Muscle layer of colon (tissue), 2 donors: ENCODE measurements around the gene BAHD1.
A peak's percentile ranks its signal among the peaks of the same experiment; 100 is the strongest.

Experiments
- H3K27ac ChIP-seq: one replicate; pipeline ENCODE4 v1.7.0; 2013; ENCODE audit warnings: low read depth, mild to moderate bottlenecking, low read length, moderate library complexity
- H3K27me3 ChIP-seq, 2 donors: one replicate each; pipeline ENCODE4 v1.7.0; 2013; ENCODE audit warnings: low read length in 2 of 2, mild to moderate bottlenecking in 2 of 2; ENCODE audit not compliant: insufficient read depth in 2 of 2, control insufficient read depth in 1 of 2
- H3K36me3 ChIP-seq: one replicate; pipeline ENCODE4 v1.7.0; 2013; ENCODE audit warnings: mild to moderate bottlenecking, low read length; ENCODE audit not compliant: insufficient read depth
- H3K4me1 ChIP-seq: one replicate; pipeline ENCODE4 v1.7.0; 2013; ENCODE audit warnings: mild to moderate bottlenecking, low read length; ENCODE audit not compliant: insufficient read depth
- H3K4me3 ChIP-seq, 2 donors: one replicate each; pipeline ENCODE4 v1.7.0; 2013; ENCODE audit warnings: low read length in 2 of 2, low read depth in 1 of 2, mild to moderate bottlenecking in 1 of 2, moderate library complexity in 1 of 2
- H3K9ac ChIP-seq: one replicate; pipeline ENCODE4 v1.7.0; 2013; ENCODE audit warnings: low read length
- H3K9me3 ChIP-seq: one replicate; pipeline ENCODE4 v1.7.0; 2013; ENCODE audit warnings: mild to moderate bottlenecking, low read length
- donor health status: abdominal sarcoma.
- donor health status: Adenocarcinoma of cecum.

BAHD1 gene

DNA sequence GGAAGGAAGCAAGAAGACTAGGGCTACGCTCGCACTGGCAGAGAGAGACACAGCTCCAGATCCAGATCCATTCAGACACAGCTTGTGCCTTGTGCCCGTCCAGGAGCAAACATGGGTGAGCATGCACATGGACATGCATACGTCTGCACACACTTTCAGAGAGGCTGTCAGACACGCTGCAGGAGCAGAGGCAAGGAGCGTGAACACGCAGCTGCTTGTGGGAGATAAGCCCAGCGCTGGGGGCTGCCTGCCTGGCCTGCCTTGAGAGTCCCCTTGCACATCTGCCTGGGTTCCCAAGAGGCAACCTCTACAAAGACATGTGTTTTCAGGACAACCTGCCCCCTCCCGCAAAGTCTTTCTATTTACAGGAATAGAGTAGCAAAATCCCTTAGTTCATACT is 13.6 kb upstream of the BAHD1 start:
- H3K9ac ChIP-seq: no peak overlapping the region
- no peak overlapping the region for H3K4me3 ChIP-seq
- no peaks in the 10 kb centered on the region for H3K9me3 ChIP-seq
- H3K27me3 ChIP-seq: no peaks in the 10 kb centered on the region
- no peak overlapping the region for H3K27ac ChIP-seq
- no peaks in the 10 kb centered on the region for H3K4me1 ChIP-seq
- no peaks in the 10 kb centered on the region for H3K36me3 ChIP-seq

DNA sequence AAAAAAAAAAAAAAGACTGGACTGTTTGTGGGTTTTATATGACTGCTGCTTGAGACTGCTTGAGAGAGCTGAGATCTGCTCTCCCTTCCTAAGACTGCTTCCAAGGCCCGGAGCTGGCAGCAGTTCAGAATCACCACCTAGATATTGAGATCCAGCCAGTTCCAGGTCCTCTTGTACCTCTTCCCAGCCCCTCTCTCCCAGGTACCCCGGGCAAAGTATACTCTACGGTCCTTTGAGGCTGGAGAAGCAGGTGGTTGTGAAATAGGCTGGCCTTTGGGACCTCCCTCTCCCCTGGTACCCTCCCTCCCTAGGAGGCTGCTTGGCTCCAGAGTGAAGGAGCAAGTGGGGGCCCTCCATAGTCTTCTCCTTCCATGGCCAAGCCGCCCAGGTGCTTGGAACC is 12.6 kb upstream of the BAHD1 start:
- Histone ChIP-seq H3K36me3 (no peaks in the 10 kb centered on the region), H3K9ac (no peak overlapping the region), H3K9me3 (no peaks in the 10 kb centered on the region)

GRCh38 chr15:40429068-40429710 is 11.6 kb upstream of the BAHD1 start:
- Histone ChIP-seq H3K4me1 (no peaks in the 10 kb centered on the region), H3K9ac (no peak overlapping the region), H3K4me3 (no peak overlapping the region), H3K9me3 (no peaks in the 10 kb centered on the region), H3K36me3 (no peaks in the 10 kb centered on the region), H3K27ac (no peak overlapping the region), H3K27me3 (no peaks in the 10 kb centered on the region)

More for the DNA sequence above, 12.6 kb upstream of the BAHD1 start:
- no peaks in the 10 kb centered on the region for H3K4me1 ChIP-seq
- H3K4me3 ChIP-seq: no peak overlapping the region
- no peak overlapping the region for H3K27ac ChIP-seq
- H3K27me3 ChIP-seq: no peaks in the 10 kb centered on the region

DNA sequence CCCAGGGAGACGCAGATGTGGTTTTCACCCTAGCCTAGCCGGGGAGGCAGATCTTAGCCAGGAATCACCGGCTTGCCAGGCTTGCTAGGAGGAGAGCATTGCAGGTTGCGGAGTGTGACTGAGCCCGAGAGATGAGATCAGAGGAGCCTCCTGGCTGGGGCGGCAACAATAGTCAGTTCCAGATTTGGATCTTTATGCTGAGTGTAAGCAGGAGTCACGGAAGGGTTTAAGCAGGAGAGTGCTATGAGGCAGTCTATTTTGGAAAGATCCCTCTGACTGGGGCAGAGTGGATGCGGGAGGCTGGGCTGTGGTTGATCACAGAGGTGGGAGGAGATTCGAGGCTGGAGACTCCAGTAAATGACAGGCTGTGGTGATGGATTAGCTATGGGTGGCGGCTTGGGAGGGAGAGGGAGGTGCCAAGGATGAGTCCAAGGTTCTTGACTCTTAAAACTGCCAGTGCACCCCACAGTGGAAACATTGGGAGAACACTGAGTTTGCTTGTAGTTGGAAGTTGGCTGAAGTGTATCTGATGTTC is 10.4 kb upstream of the BAHD1 start:
- H3K9me3 ChIP-seq: no peaks in the 10 kb centered on the region
- H3K9ac ChIP-seq: no peak overlapping the region

GRCh38 chr15:40435023-40435709 is 5.6 kb upstream of the BAHD1 start:
- no peak overlapping the region for H3K9ac ChIP-seq
- peaks cover 15 to 44% of the 10 kb centered on the region in 2 donors for H3K27me3 ChIP-seq
- no peak overlapping the region for H3K27ac ChIP-seq
- no peaks in the 10 kb centered on the region for H3K9me3 ChIP-seq
- peaks cover 24% of the 10 kb centered on the region for H3K4me1 ChIP-seq
- H3K36me3 ChIP-seq: no peaks in the 10 kb centered on the region
- H3K4me3 ChIP-seq: no peak overlapping the region

More for the DNA sequence above, 10.4 kb upstream of the BAHD1 start:
- H3K27me3 ChIP-seq: peaks cover 0 to 2% of the 10 kb centered on the region in 2 donors
- H3K4me1 ChIP-seq: no peaks in the 10 kb centered on the region
- H3K27ac ChIP-seq: no peak overlapping the region
- H3K36me3 ChIP-seq: no peaks in the 10 kb centered on the region
- no peak overlapping the region for H3K4me3 ChIP-seq

DNA sequence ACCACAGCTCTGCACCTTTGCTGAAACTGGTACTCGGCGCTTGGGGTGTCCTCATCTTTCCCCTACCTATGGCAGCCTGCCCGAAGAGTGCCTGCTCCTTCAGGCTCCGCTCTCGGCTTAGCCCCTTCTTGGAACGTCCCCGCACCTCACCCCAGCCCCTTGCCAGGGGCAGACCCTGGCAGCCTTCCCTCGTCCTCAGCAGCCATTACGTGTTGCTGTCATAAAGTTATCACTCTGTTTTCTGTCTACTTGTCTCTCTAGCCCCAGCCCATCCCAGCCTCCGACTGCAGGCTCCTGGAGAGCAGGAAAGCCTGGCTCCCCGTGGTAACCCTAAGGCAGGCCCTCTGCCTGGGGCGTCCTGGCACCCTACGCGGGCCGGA is 5.1 kb upstream of the BAHD1 start:
- H3K4me3 ChIP-seq: peak overlapping the region; percentile 31 to 44
- peaks cover 26% of the 10 kb centered on the region for H3K4me1 ChIP-seq
- no peaks in the 10 kb centered on the region for H3K9me3 ChIP-seq
- no peak overlapping the region for H3K9ac ChIP-seq
- H3K27me3 ChIP-seq: peaks cover 15 to 44% of the 10 kb centered on the region in 2 donors
- no peak overlapping the region for H3K27ac ChIP-seq
- H3K36me3 ChIP-seq: no peaks in the 10 kb centered on the region

- no peaks in the 10 kb centered on the region for H3K9me3 ChIP-seq
- peaks cover 15 to 44% of the 10 kb centered on the region in 2 donors for H3K27me3 ChIP-seq
- no peak overlapping the region for H3K9ac ChIP-seq
- H3K36me3 ChIP-seq: no peaks in the 10 kb centered on the region
- peak overlapping the region; percentile 31 to 44 for H3K4me3 ChIP-seq
- H3K4me1 ChIP-seq: peaks cover 26% of the 10 kb centered on the region
- H3K27ac ChIP-seq: no peak overlapping the region
These were observed 4.4 kb upstream of the BAHD1 start for GRCh38 chr15:40436116-40436891.

- Histone ChIP-seq H3K4me1 (peaks cover 26% of the 10 kb centered on the region), H3K27ac (no peak overlapping the region), H3K36me3 (no peaks in the 10 kb centered on the region), H3K27me3 (peaks cover 15 to 44% of the 10 kb centered on the region in 2 donors), H3K9me3 (no peaks in the 10 kb centered on the region), H3K4me3 (peak overlapping the region; percentile 31 to 44), H3K9ac (no peak overlapping the region)
These were observed 3.6 kb upstream of the BAHD1 start for GRCh38 chr15:40436892-40437751.

DNA sequence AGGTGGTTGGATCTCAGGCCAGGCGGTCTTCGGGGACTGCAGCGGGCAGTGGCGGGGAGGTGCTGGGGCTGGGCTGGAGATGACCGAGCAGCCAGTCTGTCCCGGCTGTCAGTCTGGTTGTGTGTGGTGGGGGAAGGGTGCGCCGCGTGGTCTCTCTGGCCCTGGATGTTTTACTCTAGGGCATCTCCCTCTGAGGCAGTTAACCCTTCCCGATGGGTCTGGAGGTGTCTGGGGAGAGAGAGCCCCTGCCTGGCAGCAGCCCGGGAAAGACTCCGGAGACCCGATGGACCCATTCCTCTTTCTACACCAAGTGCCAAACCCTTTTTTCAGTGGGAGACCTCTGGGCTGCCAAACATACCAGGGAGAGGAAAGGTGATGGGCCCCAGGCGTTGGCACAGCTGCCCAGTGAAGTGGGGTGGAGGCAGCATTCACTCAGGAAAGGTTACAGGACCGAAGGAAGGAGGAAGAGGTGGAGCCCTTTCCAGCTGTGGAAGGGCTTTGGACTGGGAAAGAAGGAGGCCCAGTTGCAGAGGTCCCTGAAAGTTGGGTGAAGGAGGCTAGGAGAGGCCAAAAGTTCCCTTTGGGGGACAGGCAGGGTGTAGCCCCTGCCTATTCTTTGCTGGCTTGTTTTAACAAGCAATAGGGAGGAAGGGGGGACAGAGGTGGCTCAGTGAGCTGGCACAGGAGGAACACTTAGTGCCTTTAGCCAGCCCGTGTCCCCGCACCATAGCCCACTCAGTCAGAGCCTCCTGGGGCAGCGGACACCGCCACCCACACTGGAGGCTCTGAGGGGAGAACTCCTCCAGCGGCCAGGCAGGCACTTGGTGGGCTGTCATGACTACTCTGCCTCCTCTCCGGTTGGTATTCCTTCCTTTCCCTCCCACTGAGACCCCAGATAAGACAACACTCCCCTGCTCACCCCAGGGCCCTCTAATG is 2.7 kb upstream of the BAHD1 start:
- no peak overlapping the region for H3K9ac ChIP-seq
- H3K36me3 ChIP-seq: no peaks in the 10 kb centered on the region
- peaks cover 15 to 44% of the 10 kb centered on the region in 2 donors for H3K27me3 ChIP-seq
- no peaks in the 10 kb centered on the region for H3K9me3 ChIP-seq
- no peak overlapping the region for H3K27ac ChIP-seq
- H3K4me3 ChIP-seq: no peak overlapping the region
- H3K4me1 ChIP-seq: peaks cover 35% of the 10 kb centered on the region

GRCh38 chr15:40438712-40439111 is 2.0 kb upstream of the BAHD1 start:
- H3K4me1 ChIP-seq: peaks cover 38% of the 10 kb centered on the region
- H3K27me3 ChIP-seq: peaks cover 15 to 44% of the 10 kb centered on the region in 2 donors
- no peaks in the 10 kb centered on the region for H3K9me3 ChIP-seq
- no peak overlapping the region for H3K27ac ChIP-seq
- no peak overlapping the region for H3K4me3 ChIP-seq
- H3K9ac ChIP-seq: no peak overlapping the region
- no peaks in the 10 kb centered on the region for H3K36me3 ChIP-seq
